DOHH2 (cell line): ENCODE results near the gene CLEC7A.

ENCODE experiments used
- H3F3A ChIP-seq: fragments of 200-600 bp; sonication (generic), shearing (Covaris generic); 2 replicates; pipeline ENCODE4 v1.6.0; 2016; ENCODE audit warnings: antibody characterized with exemption, mild to moderate bottlenecking; ENCODE audit not compliant: control insufficient read depth, insufficient read depth
- H3K27ac ChIP-seq: fragments of 200-600 bp; sonication (generic); 2 replicates; pipeline ENCODE4 v1.5.1; 2014; ENCODE audit warnings: low read depth, mild to moderate bottlenecking, low read length, moderate library complexity
- H3K27me3 ChIP-seq: fragments of 200-600 bp; sonication (generic); 2 replicates; pipeline ENCODE4 v1.6.1; 2014; ENCODE audit warnings: mild to moderate bottlenecking, low read length, mixed read lengths; ENCODE audit not compliant: control insufficient read depth
- H3K36me3 ChIP-seq: fragments of 200-600 bp; sonication (generic); 2 replicates; pipeline ENCODE4 v1.6.1; 2014; ENCODE audit warnings: mild to moderate bottlenecking, low read length, moderate library complexity, mixed read lengths; ENCODE audit not compliant: control insufficient read depth
- H3K4me1 ChIP-seq: fragments of 200-600 bp; sonication (generic); 2 replicates; pipeline ENCODE4 v1.6.1; 2014; ENCODE audit warnings: mild to moderate bottlenecking, low read length, mixed read lengths; ENCODE audit not compliant: control insufficient read depth
- H3K4me2 ChIP-seq: fragments of 200-600 bp; sonication (generic); 2 replicates; pipeline ENCODE4 v1.6.0; 2014; ENCODE audit warnings: mild to moderate bottlenecking, low read length, moderate library complexity
- H3K4me3 ChIP-seq: fragments of 200-600 bp; sonication (generic); 2 replicates; pipeline ENCODE4 v1.5.1; 2014; ENCODE audit warnings: mild to moderate bottlenecking, low read length, mixed read lengths
- H3K79me2 ChIP-seq: fragments of 200-600 bp; sonication (generic); 2 replicates; pipeline ENCODE4 v1.6.1; 2014; ENCODE audit warnings: mild to moderate bottlenecking, low read length, mixed read lengths; ENCODE audit not compliant: control insufficient read depth
- H3K9me2 ChIP-seq: fragments of 200-600 bp; sonication (generic); replicated peaks from 2 replicates; pipeline ENCODE4 v1.6.1; 2014; ENCODE audit warnings: mild to moderate bottlenecking, low read length, mixed read lengths; ENCODE audit not compliant: control insufficient read depth
- H3K9me3 ChIP-seq: fragments of 200-600 bp; sonication (generic); 2 replicates; pipeline ENCODE4 v1.6.1; 2014; ENCODE audit warnings: antibody characterized with exemption, low read length, mixed read lengths; ENCODE audit not compliant: control insufficient read depth, insufficient read depth
- H4K20me1 ChIP-seq: fragments of 200-600 bp; sonication (generic); 2 replicates; pipeline ENCODE4 v1.6.0; 2014; ENCODE audit warnings: low read depth, mild to moderate bottlenecking, antibody characterized with exemption, low read length, moderate library complexity; ENCODE audit not compliant: control insufficient read depth, insufficient read depth
- CTCF ChIP-seq: fragments of 200-600 bp; sonication (generic); IDR thresholded peaks from one replicate; pipeline ENCODE4 v1.5.1; 2014; ENCODE audit warnings: antibody characterized with exemption, mild to moderate bottlenecking, low read depth, low read length; ENCODE audit not compliant: poor library complexity, severe bottlenecking
- EZH2phosphoT487 ChIP-seq: fragments of 200-600 bp; sonication (generic); IDR thresholded peaks from 2 replicates; pipeline ENCODE4 v1.6.1; 2017; ENCODE audit warnings: borderline replicate concordance, mild to moderate bottlenecking, antibody characterized with exemption, low read length, moderate library complexity, mixed read lengths

CLEC7A gene

GRCh38 chr12:10158406-10158805 is 28.4 kb upstream of the CLEC7A start:
- TF ChIP-seq EZH2phosphoT487 (no peak), CTCF (no peak)
- Histone ChIP-seq H3K27me3 (peaks cover 3% of the 10 kb centered on the region), H3K36me3 (no peaks in the 10 kb centered on the region), H3K9me3 (no peaks in the 10 kb centered on the region), H3K9me2 (no peaks in the 10 kb centered on the region), H3K79me2 (no peaks in the 10 kb centered on the region), H3F3A (peaks cover 8% of the 10 kb centered on the region; the same call in 1 of the 2 replicates), H3K27ac (peak overlapping the region; percentile 60), H3K4me1 (peaks cover 52% of the 10 kb centered on the region), H4K20me1 (no peaks in the 10 kb centered on the region), H3K4me2 (peak overlapping the region; percentile 65), H3K4me3 (peak overlapping the region; percentile 50)

DNA sequence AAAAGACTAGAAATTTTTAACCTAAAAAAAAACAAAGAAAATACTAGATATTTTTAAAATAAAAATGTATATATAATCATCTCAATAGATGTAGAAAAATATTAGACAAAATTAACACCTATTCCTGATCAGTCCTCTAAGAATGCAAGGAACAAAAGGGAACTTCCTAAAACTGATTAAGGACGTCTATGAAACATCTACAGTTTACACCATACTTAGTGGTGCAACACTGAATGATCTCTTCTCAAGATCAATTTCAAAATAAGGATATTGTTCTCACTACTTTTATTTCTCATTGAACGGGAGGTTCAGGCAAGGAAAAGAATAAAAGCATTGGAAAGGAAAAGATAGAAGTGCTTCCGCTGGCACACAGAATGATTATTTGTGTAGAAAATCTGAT is 26.0 kb upstream of the CLEC7A start:
- Histone ChIP-seq H3K4me2 (no peak overlapping the region), H3K9me2 (no peaks in the 10 kb centered on the region), H3K27ac (no peak overlapping the region), H3K27me3 (peaks cover 3% of the 10 kb centered on the region), H3K4me3 (no peak overlapping the region), H4K20me1 (no peaks in the 10 kb centered on the region), H3K4me1 (peaks cover 39% of the 10 kb centered on the region), H3K9me3 (no peaks in the 10 kb centered on the region), H3K36me3 (no peaks in the 10 kb centered on the region), H3K79me2 (no peaks in the 10 kb centered on the region), H3F3A (peaks cover 8% of the 10 kb centered on the region; the same call in 1 of the 2 replicates)
- TF ChIP-seq EZH2phosphoT487 (no peak), CTCF (no peak)

- TF ChIP-seq CTCF: no peak
- no peak for TF ChIP-seq EZH2phosphoT487
- H3K4me2 ChIP-seq: no peak overlapping the region
- no peaks in the 10 kb centered on the region for H3K79me2 ChIP-seq
- H3K9me2 ChIP-seq: no peaks in the 10 kb centered on the region
- H3K9me3 ChIP-seq: no peaks in the 10 kb centered on the region
- no peaks in the 10 kb centered on the region for H4K20me1 ChIP-seq
- no peak overlapping the region for H3K27ac ChIP-seq
- no peak overlapping the region for H3K4me3 ChIP-seq
- no peaks in the 10 kb centered on the region for H3K36me3 ChIP-seq
- H3K27me3 ChIP-seq: peaks cover 3% of the 10 kb centered on the region
- H3F3A ChIP-seq: peaks cover 8% of the 10 kb centered on the region; the same call in 1 of the 2 replicates
- peaks cover 20% of the 10 kb centered on the region for H3K4me1 ChIP-seq
Observed at GRCh38 chr12:10154145-10154496, 24.1 kb upstream of the CLEC7A start.
